Measurements from ENCODE around the gene MAGT1.
"Not testable (repeated sequence)": the region's sequence is repeated elsewhere in the genome, so short reads cannot be mapped to it uniquely, and the experiment has no call there.

Gene MAGT1

GRCh38 chrX:77831544-77831943, 63.7 kb downstream of the MAGT1 start:
- DNase-seq, ATAC-seq: not testable (repeated sequence)

DNA sequence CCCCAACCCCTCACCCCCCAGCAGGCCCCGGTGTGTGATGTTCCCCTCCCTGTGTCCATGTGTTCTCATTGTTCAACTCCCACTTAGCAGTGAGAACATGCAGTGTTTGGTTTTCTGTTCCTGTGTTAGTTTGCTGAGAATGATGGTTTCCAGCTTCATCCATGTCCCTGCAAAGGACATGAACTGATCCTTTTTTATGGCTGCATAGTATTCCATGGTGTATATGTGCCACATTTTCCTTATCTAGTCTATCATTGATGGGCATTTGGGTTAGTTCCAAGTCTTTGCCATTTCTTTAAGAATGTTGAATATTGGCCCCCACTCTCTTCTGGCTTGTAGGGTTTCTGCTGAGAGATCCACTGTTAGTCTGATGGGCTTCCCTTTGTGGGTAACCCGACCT, 73.2 kb downstream of the MAGT1 start:
- not testable (repeated sequence) for ATAC-seq

DNA sequence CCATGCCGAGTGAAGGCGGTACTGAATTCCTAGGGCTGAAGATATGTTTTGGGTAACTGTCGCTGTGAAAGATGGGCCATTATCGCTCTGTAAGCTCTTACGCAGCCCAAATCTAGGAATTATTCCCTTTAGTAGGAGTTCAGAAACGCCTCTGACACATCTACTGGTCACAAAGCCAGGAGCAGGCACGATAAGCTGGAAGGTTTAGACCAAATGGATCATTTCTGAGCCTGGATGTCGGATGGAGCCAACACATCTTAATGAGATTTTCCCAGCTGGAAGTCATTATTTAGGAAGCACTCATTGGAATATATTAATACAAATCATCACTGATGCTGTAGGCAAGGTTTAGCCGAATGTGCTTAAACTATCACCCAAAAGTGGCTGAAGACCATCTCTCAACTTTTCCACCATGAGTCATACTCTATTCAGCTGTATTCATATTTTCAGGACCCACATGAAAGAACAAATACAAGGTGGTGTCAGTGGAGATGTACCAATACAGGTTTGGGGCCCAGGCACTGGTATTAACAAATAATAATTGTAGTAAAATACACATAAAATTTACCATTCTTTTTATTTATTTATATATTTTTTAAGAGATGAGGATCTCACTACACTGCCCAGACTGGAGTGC, 75.0 kb downstream of the MAGT1 start:
- ATAC-seq (no peak), DNase-seq (no peak)

More for the DNA sequence above, 73.2 kb downstream of the MAGT1 start:
- not testable (repeated sequence) for DNase-seq

DNA sequence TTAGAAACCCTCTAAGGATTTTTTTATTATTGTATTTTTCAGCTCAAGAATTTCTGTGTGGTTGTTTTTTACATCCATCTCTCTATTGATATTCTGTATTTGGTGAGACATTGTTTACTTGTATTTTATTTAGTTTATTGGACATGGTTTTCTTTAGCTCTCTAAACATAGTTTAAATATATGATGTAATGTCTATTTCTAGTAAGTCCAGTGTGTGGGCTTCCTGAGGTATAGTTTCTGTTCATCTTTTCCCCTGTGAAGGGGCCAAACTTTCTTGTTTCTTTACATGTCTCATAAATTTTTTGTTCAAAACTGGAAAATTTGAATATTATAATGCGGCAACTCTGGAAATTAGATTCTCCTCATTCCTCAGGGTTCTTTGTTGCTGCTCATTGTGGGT, 81.0 kb downstream of the MAGT1 start:
- DNase-seq (no peak), ATAC-seq (no peak)

GRCh38 chrX:77802201-77802600, 93.0 kb downstream of the MAGT1 start:
- DNase-seq (no peak), ATAC-seq (no peak)

GRCh38 chrX:77795124-77795523, 100.1 kb downstream of the MAGT1 start:
- DNase-seq (no peak), ATAC-seq (no peak)

GRCh38 chrX:77793946-77794345, 101.3 kb downstream of the MAGT1 start:
- DNase-seq, result no peak
- ATAC-seq, result no peak

- ATAC-seq (peak; percentile 58), DNase-seq (no peak)
These were observed 107.2 kb downstream of the MAGT1 start for GRCh38 chrX:77788050-77788449.

DNA sequence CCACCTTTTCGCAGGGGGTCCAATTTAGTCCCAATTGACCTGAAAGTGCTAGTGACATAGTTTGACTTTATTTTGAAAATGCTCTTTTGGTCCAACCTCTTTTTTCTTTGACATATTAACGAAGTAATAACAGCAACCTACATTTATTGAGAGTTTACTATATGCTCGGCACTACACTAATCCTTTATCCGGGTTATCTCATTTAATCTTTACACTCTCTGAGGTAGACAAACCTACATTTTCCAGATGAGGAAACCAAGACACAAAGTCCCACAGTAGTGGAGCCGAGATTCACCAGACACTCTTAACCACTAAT, 108.9 kb downstream of the MAGT1 start:
- no peak for DNase-seq
- ATAC-seq, result peak; percentile 7

GRCh38 chrX:77785486-77786364, 109.5 kb downstream of the MAGT1 start, which contains the start of gene ATRX:
Gene ATRX, minus strand, starts transcription at chrX:77786216. Its CDS starts 215 bp downstream, at chrX:77786001.
- ATAC-seq (peak; percentile 92), DNase-seq (peak; percentile 73)

DNA sequence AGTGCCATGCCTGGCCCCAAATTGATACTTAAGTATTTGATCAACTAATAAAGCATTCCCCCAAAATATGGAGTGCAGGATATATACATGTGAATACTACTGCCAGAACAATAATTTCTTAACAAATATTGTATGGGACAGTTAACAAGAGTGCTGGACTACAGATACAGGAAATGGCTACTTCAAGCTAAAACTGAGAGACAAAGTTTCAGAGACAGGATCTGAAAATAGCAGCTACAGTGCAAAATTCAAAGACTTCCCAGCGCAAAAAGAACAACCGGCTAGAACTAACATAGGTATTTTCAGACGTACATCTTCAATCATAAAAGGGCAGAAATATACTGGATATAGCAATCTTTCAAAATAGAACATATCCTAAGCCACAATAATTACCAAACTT, 115.5 kb downstream of the MAGT1 start:
- DNase-seq (no peak), ATAC-seq (no peak)

DNA sequence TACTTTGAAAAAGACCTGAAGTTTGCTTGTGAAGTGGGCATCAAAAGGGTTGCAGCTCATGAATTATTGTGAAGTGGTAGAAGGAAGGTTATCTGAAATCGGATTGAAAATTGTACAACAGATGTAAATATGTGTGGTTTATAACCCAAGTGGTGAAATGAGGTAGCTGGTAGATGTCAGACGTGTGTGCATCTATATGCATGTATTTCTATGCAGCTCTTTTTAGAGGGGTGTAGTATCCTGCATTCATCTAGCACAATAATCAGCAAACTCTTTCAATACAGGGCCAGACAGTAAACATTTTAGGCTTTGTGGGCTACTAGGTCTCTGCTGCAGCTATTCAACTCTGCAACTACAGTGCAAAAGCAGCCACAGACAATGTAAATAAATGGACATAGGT, 118.6 kb downstream of the MAGT1 start:
- ATAC-seq (no peak), DNase-seq (no peak)

Data from stimulated activated naive CD8-positive, alpha-beta T cell treated with anti-CD3 and anti-CD28 coated beads, Interleukin-15, Interleukin-2, amounts not matched to agents 100 U/mL and 50 U/mL, for 24 hours (primary cell).